Ascending aorta (tissue), 2 donors: ENCODE measurements around the gene GRM8. TPM values are rescaled to one million over a fixed set of nuclear protein-coding genes. Genes with fewer than 3 reads are reported as not detected.

Source experiments
- DNase-seq, 2 donors: peaks; one replicate each; pipeline ENCODE4 v3.0.0-alpha.2; 2019; ENCODE audit warnings: low spot score in 2 of 2
- H3K27ac ChIP-seq, 2 donors: fragments of 200-600 bp; sonication (generic); one replicate each; pipeline ENCODE4 v1.5.1; 2016 to 2017; ENCODE audit warnings: mild to moderate bottlenecking in 1 of 2
- H3K27me3 ChIP-seq: fragments of 200-600 bp; sonication (generic); one replicate; pipeline ENCODE4 v1.5.1; 2017
- H3K36me3 ChIP-seq, 2 donors: fragments of 200-600 bp; sonication (generic); one replicate each; pipeline ENCODE4 v1.5.1; 2016
- H3K4me1 ChIP-seq, 2 donors: fragments of 200-600 bp; sonication (generic); one replicate each; pipeline ENCODE4 v1.5.1; 2016 to 2017; ENCODE audit warnings: mild to moderate bottlenecking in 1 of 2
- H3K4me3 ChIP-seq, 2 donors: fragments of 200-600 bp; sonication (generic); one replicate each; pipeline ENCODE4 v1.5.1; 2016 to 2017; ENCODE audit warnings: mild to moderate bottlenecking in 1 of 2
- H3K9me3 ChIP-seq, 2 donors: fragments of 200-600 bp; sonication (generic); one replicate each; pipeline ENCODE4 v1.5.1; 2016
- intact Hi-C: fragments of 100-400 bp; cut with DNase I; formaldehyde crosslinking; loops from one replicate; pipeline ENCODE4 v1.15.1; 2023
- total RNA-seq: library from RNA; depleted of rRNA; stranded (reverse); fragments of >200 nt; gene quantifications from one replicate; pipeline ENCODE4 v1.1.0, GENCODE V29; 2016
- TF ChIP-seq, protein P1 (sequence below), 3 experiments: fragments of 200-600 bp in 2 of 3; fragments of 450-650 bp in 1 of 3; sonication (generic) in 2 of 3; IDR thresholded peaks; one replicate each; pipeline ENCODE4 v1.5.1; 2016 to 2019; ENCODE audit warnings: antibody characterized with exemption in 3 of 3, mild to moderate bottlenecking in 1 of 3, moderate library complexity in 1 of 3

GRM8 gene
- total RNA-seq, 1 donor from 2014 or later, result not detected

DNA sequence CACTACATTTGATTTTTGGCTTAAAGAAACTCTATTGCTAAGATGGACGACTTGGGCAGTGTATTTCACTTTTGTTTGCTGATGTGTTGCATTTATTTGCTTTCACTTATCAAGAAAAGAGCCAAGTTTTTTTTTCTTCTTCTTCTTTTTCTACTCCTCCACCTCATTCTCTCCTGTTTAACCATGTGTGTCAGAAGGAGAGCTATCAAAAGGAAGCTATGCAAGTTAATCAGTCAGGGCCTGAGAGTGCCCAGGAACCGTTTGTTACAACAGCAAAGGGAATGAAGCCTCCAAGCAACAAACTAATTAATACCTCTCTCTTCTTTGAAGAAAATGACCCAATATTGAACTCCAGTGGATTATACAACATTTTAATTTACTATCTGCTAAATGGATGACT is 299.3 kb downstream of the GRM8 start:
- DNase-seq, result no peak
- no peaks in the 10 kb centered on the region for H3K9me3 ChIP-seq
- H3K27ac ChIP-seq, result no peak overlapping the region
- no peaks in the 10 kb centered on the region for H3K36me3 ChIP-seq
- H3K4me1 ChIP-seq, result no peaks in the 10 kb centered on the region
- no peaks in the 10 kb centered on the region for H3K27me3 ChIP-seq
- H3K4me3 ChIP-seq, result no peak overlapping the region
- TF ChIP-seq, protein P1, sequence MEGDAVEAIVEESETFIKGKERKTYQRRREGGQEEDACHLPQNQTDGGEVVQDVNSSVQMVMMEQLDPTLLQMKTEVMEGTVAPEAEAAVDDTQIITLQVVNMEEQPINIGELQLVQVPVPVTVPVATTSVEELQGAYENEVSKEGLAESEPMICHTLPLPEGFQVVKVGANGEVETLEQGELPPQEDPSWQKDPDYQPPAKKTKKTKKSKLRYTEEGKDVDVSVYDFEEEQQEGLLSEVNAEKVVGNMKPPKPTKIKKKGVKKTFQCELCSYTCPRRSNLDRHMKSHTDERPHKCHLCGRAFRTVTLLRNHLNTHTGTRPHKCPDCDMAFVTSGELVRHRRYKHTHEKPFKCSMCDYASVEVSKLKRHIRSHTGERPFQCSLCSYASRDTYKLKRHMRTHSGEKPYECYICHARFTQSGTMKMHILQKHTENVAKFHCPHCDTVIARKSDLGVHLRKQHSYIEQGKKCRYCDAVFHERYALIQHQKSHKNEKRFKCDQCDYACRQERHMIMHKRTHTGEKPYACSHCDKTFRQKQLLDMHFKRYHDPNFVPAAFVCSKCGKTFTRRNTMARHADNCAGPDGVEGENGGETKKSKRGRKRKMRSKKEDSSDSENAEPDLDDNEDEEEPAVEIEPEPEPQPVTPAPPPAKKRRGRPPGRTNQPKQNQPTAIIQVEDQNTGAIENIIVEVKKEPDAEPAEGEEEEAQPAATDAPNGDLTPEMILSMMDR (IDR thresholded peaks at IDR 0.05), result no peak
- intact Hi-C loops, result no loop called here

DNA sequence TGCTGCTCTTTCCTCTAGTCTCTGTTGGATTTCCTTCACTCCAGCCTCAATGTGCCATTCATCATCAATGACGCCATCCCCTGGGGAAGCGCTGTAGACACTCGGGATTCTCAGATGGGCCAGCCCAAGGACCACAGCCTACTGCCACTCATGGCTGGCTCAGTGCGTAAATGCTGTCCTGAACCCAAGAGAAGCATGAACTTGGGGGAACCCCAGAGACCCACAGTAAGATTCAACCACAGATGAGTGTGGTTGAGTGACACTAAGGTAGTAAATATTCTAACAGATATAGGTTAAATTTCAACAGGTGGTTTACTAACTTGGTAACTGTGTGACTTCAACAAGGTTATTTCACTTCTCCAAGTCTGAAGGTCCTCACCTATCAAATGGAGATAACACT is 304.1 kb downstream of the GRM8 start:
- no peak for DNase-seq
- Histone ChIP-seq H3K27ac (no peak overlapping the region), H3K4me3 (no peak overlapping the region), H3K4me1 (no peaks in the 10 kb centered on the region), H3K27me3 (no peaks in the 10 kb centered on the region), H3K9me3 (no peaks in the 10 kb centered on the region), H3K36me3 (no peaks in the 10 kb centered on the region)
- intact Hi-C loops, result no loop called here
- TF ChIP-seq, protein P1 (IDR thresholded peaks at IDR 0.05), result no peak

DNA sequence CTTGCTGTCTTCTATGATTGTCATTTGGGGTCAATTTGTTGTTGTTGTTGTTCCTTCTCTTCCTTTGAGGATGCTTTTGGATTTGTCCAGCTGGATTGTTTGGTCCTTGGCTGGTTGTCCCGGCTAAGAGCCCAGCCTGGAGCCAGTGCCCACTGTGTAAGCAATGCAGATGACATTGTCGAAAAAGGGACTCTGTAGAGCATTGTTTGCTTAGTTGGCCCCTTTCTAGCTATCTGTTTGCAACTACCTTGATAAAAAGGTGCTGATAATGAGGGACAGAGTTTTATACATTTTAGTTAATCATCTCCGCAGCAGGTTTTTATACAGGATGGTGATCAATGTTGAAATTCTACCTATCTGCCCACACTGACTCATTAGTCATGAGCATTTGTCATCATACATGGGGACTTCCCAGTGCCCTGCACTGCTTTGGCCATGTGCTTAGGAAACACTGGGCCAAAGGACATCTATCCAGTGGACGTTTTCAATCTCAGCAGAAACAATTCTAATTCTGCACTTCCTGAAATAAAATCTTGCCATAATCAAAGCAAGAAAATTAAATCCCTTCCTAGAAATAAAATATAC is 311.9 kb downstream of the GRM8 start:
- no peak for DNase-seq
- H3K4me1 ChIP-seq, result no peaks in the 10 kb centered on the region
- no peak overlapping the region for H3K4me3 ChIP-seq
- TF ChIP-seq, protein P1 (IDR thresholded peaks at IDR 0.05), result no peak
- no peaks in the 10 kb centered on the region for H3K9me3 ChIP-seq
- H3K36me3 ChIP-seq, result no peaks in the 10 kb centered on the region
- no peak overlapping the region for H3K27ac ChIP-seq
- H3K27me3 ChIP-seq, result no peaks in the 10 kb centered on the region
- intact Hi-C loops, result no loop called here

DNA sequence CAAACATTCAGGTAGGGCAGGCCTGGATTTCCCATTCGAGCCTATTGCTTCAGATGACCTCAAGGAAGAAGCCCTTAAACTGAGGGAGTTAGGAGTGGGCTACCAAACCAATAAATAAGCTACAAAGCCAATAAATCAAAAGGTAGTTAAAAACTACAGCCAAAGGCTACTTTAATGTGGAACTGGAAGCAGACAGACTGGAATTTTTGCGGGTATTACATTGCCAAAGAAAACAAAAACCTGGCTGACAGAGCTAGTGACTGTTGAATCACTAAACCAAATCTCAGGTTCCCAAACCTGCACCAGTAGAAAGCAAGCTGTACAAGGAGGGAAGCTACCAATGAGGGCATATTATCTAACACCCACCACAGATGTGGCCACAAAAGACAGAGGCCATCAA is 315.6 kb downstream of the GRM8 start:
- Histone ChIP-seq H3K27ac (no peak overlapping the region), H3K4me3 (no peak overlapping the region), H3K4me1 (no peaks in the 10 kb centered on the region), H3K27me3 (no peaks in the 10 kb centered on the region), H3K9me3 (no peaks in the 10 kb centered on the region), H3K36me3 (no peaks in the 10 kb centered on the region)
- intact Hi-C loops, result no loop called here
- TF ChIP-seq, protein P1 (IDR thresholded peaks at IDR 0.05), result no peak
- DNase-seq, result no peak

DNA sequence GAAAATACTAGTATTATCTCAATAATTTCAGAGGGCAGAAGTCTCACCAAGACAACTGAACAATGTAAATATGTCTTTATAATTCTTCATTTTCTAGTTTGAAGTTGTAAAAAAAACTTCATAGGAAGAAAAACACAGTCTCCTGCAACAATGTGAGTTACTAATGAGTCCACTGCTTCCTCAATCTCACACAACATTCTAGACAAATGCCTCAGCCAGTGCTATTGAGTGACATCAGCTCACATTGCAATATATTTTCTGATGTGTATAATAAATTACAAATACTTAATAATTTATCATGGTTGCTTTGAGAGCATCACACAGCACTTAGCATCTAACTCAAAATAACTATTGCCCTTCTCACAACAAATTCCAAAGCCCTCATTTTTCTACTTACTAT is 321.2 kb downstream of the GRM8 start:
- no peaks in the 10 kb centered on the region for H3K9me3 ChIP-seq
- DNase-seq, result no peak
- H3K27ac ChIP-seq, result no peak overlapping the region
- TF ChIP-seq, protein P1 (IDR thresholded peaks at IDR 0.05), result no peak
- intact Hi-C loops, result no loop called here
- no peaks in the 10 kb centered on the region for H3K27me3 ChIP-seq
- H3K36me3 ChIP-seq, result no peaks in the 10 kb centered on the region
- H3K4me3 ChIP-seq, result no peak overlapping the region
- no peaks in the 10 kb centered on the region for H3K4me1 ChIP-seq

DNA sequence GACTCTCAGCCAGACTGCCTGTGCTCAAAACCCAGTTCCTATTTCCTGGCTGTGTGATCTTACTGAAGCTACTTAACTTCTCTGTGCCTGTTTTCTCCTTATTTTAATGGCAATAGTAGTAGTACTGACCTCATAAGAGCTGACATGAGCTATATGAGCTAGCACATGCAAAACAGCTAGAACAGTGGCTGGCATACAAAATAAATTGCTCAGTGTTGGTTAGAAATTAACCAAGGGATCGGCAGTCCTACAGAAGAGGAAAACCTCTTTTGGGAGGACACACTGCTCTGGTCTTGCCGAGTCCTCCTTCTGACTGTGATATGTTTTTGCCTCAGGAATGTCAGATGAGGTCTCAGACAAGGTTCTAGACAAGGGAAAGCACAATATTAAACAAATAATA is 322.6 kb downstream of the GRM8 start:
- Histone ChIP-seq H3K36me3 (no peaks in the 10 kb centered on the region), H3K4me3 (no peak overlapping the region), H3K27me3 (no peaks in the 10 kb centered on the region), H3K9me3 (no peaks in the 10 kb centered on the region), H3K27ac (no peak overlapping the region), H3K4me1 (no peaks in the 10 kb centered on the region)
- intact Hi-C loops, result no loop called here
- no peak for DNase-seq
- TF ChIP-seq, protein P1 (IDR thresholded peaks at IDR 0.05), result no peak
